ENCODE measurements around the gene HOOK2. TPM values are rescaled to one million over a fixed set of nuclear protein-coding genes. Genes with fewer than 3 reads are reported as not detected.
"Not testable (repeated sequence)": the region's sequence is repeated elsewhere in the genome, so short reads cannot be mapped to it uniquely, and the experiment has no call there.

HOOK2 gene
- total RNA-seq, 2 donors from 2014 or later = 19.5 to 20.7 TPM

- ATAC-seq (no peak), DNase-seq (ENCODE audit: low spot score) (no peak)
- Mint-ChIP-seq H3K27ac (peak overlapping the region; percentile 95 to 97), H3K27me3 (no peaks in the 10 kb centered on the region), H3K4me1 (ENCODE audit: low read depth in 2 of 2) (peaks cover 38 to 40% of the 10 kb centered on the region in 2 donors), H3K4me3 (peak overlapping the region; percentile 84), H3K36me3 (peaks cover 17% of the 10 kb centered on the region), H3K9me3 (no peaks in the 10 kb centered on the region)
Observed at GRCh38 chr19:12737835-12738351, 37.5 kb downstream of the HOOK2 start.

GRCh38 chr19:12736995-12737834 is 38.1 kb downstream of the HOOK2 start, which contains the start of gene GET3:
GET3 (plus strand) TSS chr19:12737497; CDS start chr19:12737506, 9 bp downstream.
- Mint-ChIP-seq H3K27me3 (no peaks in the 10 kb centered on the region), H3K4me1 (ENCODE audit: low read depth in 2 of 2) (peaks cover 41 to 42% of the 10 kb centered on the region in 2 donors), H3K27ac (peak within 1 kb of the TSS; percentile 95 to 97), H3K9me3 (no peaks in the 10 kb centered on the region), H3K4me3 (peak within 1 kb of the TSS; percentile 84), H3K36me3 (peaks cover 13% of the 10 kb centered on the region)
- peak; percentile 86 for DNase-seq (ENCODE audit: low spot score)
- ATAC-seq = peak; percentile 89

GRCh38 chr19:12733369-12734214 is 41.8 kb downstream of the HOOK2 start:
- peak overlapping the region; percentile 97 for H3K4me3 Mint-ChIP-seq
- H3K27ac Mint-ChIP-seq = peak overlapping the region; percentile 86 to 91
- no peaks in the 10 kb centered on the region for H3K27me3 Mint-ChIP-seq
- H3K36me3 Mint-ChIP-seq = peaks cover 16% of the 10 kb centered on the region
- H3K4me1 Mint-ChIP-seq (ENCODE audit: low read depth in 2 of 2) = peaks cover 48 to 49% of the 10 kb centered on the region in 2 donors
- ATAC-seq (no peak), DNase-seq (ENCODE audit: low spot score) (peak; percentile 70)
- H3K9me3 Mint-ChIP-seq = no peaks in the 10 kb centered on the region

GRCh38 chr19:12731337-12731736 is 44.0 kb downstream of the HOOK2 start:
- no peak for ATAC-seq
- DNase-seq (ENCODE audit: low spot score) = no peak
- Mint-ChIP-seq H3K36me3 (peaks cover 19% of the 10 kb centered on the region), H3K4me3 (no peak overlapping the region), H3K27me3 (no peaks in the 10 kb centered on the region), H3K4me1 (ENCODE audit: low read depth in 2 of 2) (peaks cover 34% of the 10 kb centered on the region in 2 donors), H3K27ac (no peak overlapping the region), H3K9me3 (no peaks in the 10 kb centered on the region)

GRCh38 chr19:12730064-12730463 is 45.3 kb downstream of the HOOK2 start:
- Mint-ChIP-seq H3K9me3 (no peaks in the 10 kb centered on the region), H3K4me3 (no peak overlapping the region), H3K27me3 (no peaks in the 10 kb centered on the region), H3K27ac (peak overlapping the region; percentile 26 to 57), H3K36me3 (peaks cover 20% of the 10 kb centered on the region), H3K4me1 (ENCODE audit: low read depth in 2 of 2) (peaks cover 30 to 34% of the 10 kb centered on the region in 2 donors)
- ATAC-seq (no peak), DNase-seq (ENCODE audit: low spot score) (no peak)

- no peak overlapping the region for H3K27ac Mint-ChIP-seq
- H3K27me3 Mint-ChIP-seq = no peaks in the 10 kb centered on the region
- no peak for DNase-seq (ENCODE audit: low spot score)
- peaks cover 35 to 40% of the 10 kb centered on the region in 2 donors for H3K4me1 Mint-ChIP-seq (ENCODE audit: low read depth in 2 of 2)
- no peak for ATAC-seq
- H3K4me3 Mint-ChIP-seq = no peak overlapping the region
- no peaks in the 10 kb centered on the region for H3K9me3 Mint-ChIP-seq
- peaks cover 12% of the 10 kb centered on the region for H3K36me3 Mint-ChIP-seq
Observed at GRCh38 chr19:12727745-12728433, 47.5 kb downstream of the HOOK2 start.

- ATAC-seq (no peak), DNase-seq (ENCODE audit: low spot score) (no peak)
- Mint-ChIP-seq H3K4me1 (ENCODE audit: low read depth in 2 of 2) (peaks cover 33 to 36% of the 10 kb centered on the region in 2 donors), H3K4me3 (no peak overlapping the region), H3K27me3 (no peaks in the 10 kb centered on the region), H3K9me3 (no peaks in the 10 kb centered on the region), H3K36me3 (peaks cover 13% of the 10 kb centered on the region), H3K27ac (no peak overlapping the region)
Observed at GRCh38 chr19:12726988-12727316, 48.4 kb downstream of the HOOK2 start.

- not testable (repeated sequence) for H3K9me3 Mint-ChIP-seq
Observed at GRCh38 chr19:12725612-12726011, 49.7 kb downstream of the HOOK2 start.

GRCh38 chr19:12723641-12724426 is 51.5 kb downstream of the HOOK2 start, which contains the start of gene TNPO2:
TNPO2 (minus strand) TSS chr19:12723932; CDS start chr19:12720977, 2,955 bp downstream.
- Mint-ChIP-seq H3K27ac (peak within 1 kb of the TSS; percentile 94 to 97), H3K27me3 (no peaks in the 10 kb centered on the region), H3K9me3 (no peaks in the 10 kb centered on the region), H3K4me3 (peak within 1 kb of the TSS; percentile 99), H3K36me3 (peaks cover 13% of the 10 kb centered on the region), H3K4me1 (ENCODE audit: low read depth in 2 of 2) (peaks cover 37 to 44% of the 10 kb centered on the region in 2 donors)
- ATAC-seq (peak; percentile 51 to 54), DNase-seq (ENCODE audit: low spot score) (no peak)

More at GRCh38 chr19:12725612-12726011, 49.7 kb downstream of the HOOK2 start:
- Mint-ChIP-seq H3K4me1 (ENCODE audit: low read depth in 2 of 2) (peaks cover 39 to 46% of the 10 kb centered on the region in 2 donors), H3K36me3 (peaks cover 20% of the 10 kb centered on the region)
- not testable (repeated sequence) for DNase-seq (ENCODE audit: low spot score); ATAC-seq; H3K27ac Mint-ChIP-seq; H3K4me3 Mint-ChIP-seq; H3K27me3 Mint-ChIP-seq

- DNase-seq (ENCODE audit: low spot score) = no peak
- Mint-ChIP-seq H3K36me3 (peaks cover 13% of the 10 kb centered on the region), H3K27ac (peak overlapping the region; percentile 94 to 97)
Observed at GRCh38 chr19:12723381-12723640, 52.0 kb downstream of the HOOK2 start.

GRCh38 chr19:12722566-12723380 is 52.6 kb downstream of the HOOK2 start:
- Mint-ChIP-seq H3K27ac (peak overlapping the region; percentile 94 to 97), H3K36me3 (peaks cover 13% of the 10 kb centered on the region), H3K27me3 (no peaks in the 10 kb centered on the region), H3K4me1 (ENCODE audit: low read depth in 2 of 2) (peaks cover 40 to 48% of the 10 kb centered on the region in 2 donors), H3K4me3 (peak overlapping the region; percentile 99), H3K9me3 (no peaks in the 10 kb centered on the region)
- DNase-seq (ENCODE audit: low spot score) (peak; percentile 96), ATAC-seq (peak; percentile 92 to 95)

More at GRCh38 chr19:12723381-12723640, 52.0 kb downstream of the HOOK2 start:
- H3K4me1 Mint-ChIP-seq (ENCODE audit: low read depth in 2 of 2) = peaks cover 40 to 48% of the 10 kb centered on the region in 2 donors
- H3K27me3 Mint-ChIP-seq = no peaks in the 10 kb centered on the region
- no peak for ATAC-seq
- H3K4me3 Mint-ChIP-seq = peak overlapping the region; percentile 99
- no peaks in the 10 kb centered on the region for H3K9me3 Mint-ChIP-seq

Data from natural killer cell treated with Interleukin-12 subunit alpha and Interleukin-12 subunit beta and Interleukin-15 and Interleukin-18, amount 100 ng/mL, for 72 hours (primary cell).